ENCODE data around the gene ERFE. TPM values are rescaled to one million over a fixed set of nuclear protein-coding genes. Genes with fewer than 3 reads are reported as not detected.

ERFE gene
- total RNA-seq, 4 donors from 2014 or later, result 0.83 TPM; not detected in 3

GRCh38 chr2:238127165-238128060, 31.4 kb upstream of the ERFE start:
- intact Hi-C loops (cut with DNase I; ENCODE audit: low total_unique reads), result no loop called here
- H3K27ac ChIP-seq, result peak overlapping the region in 1 of 2 donors; percentile 3
- no peaks in the 10 kb centered on the region for H3K36me3 ChIP-seq
- peak in 1 of 2 donors; percentile 36 for DNase-seq
- H3K4me1 ChIP-seq, result no peaks in the 10 kb centered on the region
- H3K9me3 ChIP-seq, result no peaks in the 10 kb centered on the region
- TF ChIP-seq CTCF (IDR thresholded peaks at IDR 0.05), result peak in 2 of 4 experiments; percentile 11 to 19
- no peak for TF ChIP-seq POLR2A (IDR thresholded peaks at IDR 0.05)
- H3K4me3 ChIP-seq, result peak overlapping the region in 1 of 2 donors; percentile 8
- no peaks in the 10 kb centered on the region for H3K27me3 ChIP-seq

GRCh38 chr2:238128061-238128440, 30.7 kb upstream of the ERFE start:
- DNase-seq, result no peak
- peak overlapping the region in 1 of 2 donors; percentile 3 for H3K27ac ChIP-seq
- H3K4me1 ChIP-seq, result no peaks in the 10 kb centered on the region
- H3K36me3 ChIP-seq, result no peaks in the 10 kb centered on the region
- intact Hi-C loops (cut with DNase I; ENCODE audit: low total_unique reads), result no loop called here
- H3K27me3 ChIP-seq, result no peaks in the 10 kb centered on the region
- TF ChIP-seq POLR2A (IDR thresholded peaks at IDR 0.05), result no peak
- no peak for TF ChIP-seq CTCF (IDR thresholded peaks at IDR 0.05)
- H3K4me3 ChIP-seq, result no peak overlapping the region
- no peaks in the 10 kb centered on the region for H3K9me3 ChIP-seq

- Histone ChIP-seq H3K9me3 (no peaks in the 10 kb centered on the region), H3K4me3 (no peak overlapping the region), H3K4me1 (no peaks in the 10 kb centered on the region), H3K36me3 (no peaks in the 10 kb centered on the region), H3K27ac (no peak overlapping the region), H3K27me3 (no peaks in the 10 kb centered on the region)
- DNase-seq, result no peak
- TF ChIP-seq CTCF (IDR thresholded peaks at IDR 0.05), result no peak
- TF ChIP-seq POLR2A (IDR thresholded peaks at IDR 0.05), result no peak
- intact Hi-C loops (cut with DNase I; ENCODE audit: low total_unique reads), result no loop called here
These were observed 30.2 kb upstream of the ERFE start for GRCh38 chr2:238128534-238129001.

GRCh38 chr2:238129166-238130010, 29.4 kb upstream of the ERFE start:
- no peaks in the 10 kb centered on the region for H3K9me3 ChIP-seq

More at GRCh38 chr2:238129166-238130010, 29.4 kb upstream of the ERFE start:
- Histone ChIP-seq H3K4me1 (no peaks in the 10 kb centered on the region), H3K4me3 (no peak overlapping the region), H3K27me3 (no peaks in the 10 kb centered on the region), H3K27ac (no peak overlapping the region), H3K36me3 (no peaks in the 10 kb centered on the region)
- TF ChIP-seq CTCF (IDR thresholded peaks at IDR 0.05) (no peak), POLR2A (IDR thresholded peaks at IDR 0.05) (no peak)
- intact Hi-C loops (cut with DNase I; ENCODE audit: low total_unique reads), result no loop called here
- no peak for DNase-seq
